ENCODE results near the gene FOSL1. TPM values are rescaled to one million over a fixed set of nuclear protein-coding genes. Genes with fewer than 3 reads are reported as not detected.

FOSL1 gene
- total and polyA plus RNA-seq, 2 of the 13 experiments (the other 11 are each of a cell fraction or from before 2014, with no cell fraction given) = 4.0 to 4.1 TPM

- TF ChIP-seq ZBTB39 (CRISPR knock-in tag; IDR thresholded peaks at IDR 0.05) = peak; percentile 90
- TF ChIP-seq GATAD1 (CRISPR knock-in tag; IDR thresholded peaks at IDR 0.05) = peak; percentile 91
- TF ChIP-seq ZNF572 (CRISPR knock-in tag; IDR thresholded peaks at IDR 0.05) = peak; percentile 81; the same call in 1 of the 2 replicates
- TF ChIP-seq ZNF567 (CRISPR knock-in tag; IDR thresholded peaks at IDR 0.05; ENCODE audit: borderline replicate concordance) = 0 out of 2 replicates have a peak, but pooled peaks have one; percentile 77
- TF ChIP-seq ZNF263 (CRISPR knock-in tag; IDR thresholded peaks at IDR 0.05) = peak; percentile 96
- TF ChIP-seq ZBTB37 (CRISPR knock-in tag; IDR thresholded peaks at IDR 0.05) = no peak
- peak; percentile 72 for TF ChIP-seq ISL2 (CRISPR knock-in tag; IDR thresholded peaks at IDR 0.05)
- TF ChIP-seq ADNP (CRISPR knock-in tag; IDR thresholded peaks at IDR 0.05) = 0 out of 2 replicates have a peak, but pooled peaks have one; percentile 37
- peak; percentile 92 for TF ChIP-seq POLR2G (IDR thresholded peaks at IDR 0.05; ENCODE audit: low read depth, low read length)
- TF ChIP-seq SIN3A (IDR thresholded peaks at IDR 0.05; ENCODE audit: borderline replicate concordance, low read depth, low read length) = peak; percentile 60; the same call in 1 of the 2 replicates
- peak; percentile 67 for TF ChIP-seq ZNF407 (CRISPR knock-in tag; IDR thresholded peaks at IDR 0.05; ENCODE audit: not compliant biosample characterization)
- TF ChIP-seq AGO1 (IDR thresholded peaks at IDR 0.05; ENCODE audit: low read depth, low read length, poor library complexity, severe bottlenecking) = peak; percentile 52
- TF ChIP-seq TAF1 (CRISPR knock-in tag; IDR thresholded peaks at IDR 0.05) = peak; percentile 57; the same call in 1 of the 2 replicates
- TF ChIP-seq FOSL2 (CRISPR knock-in tag; IDR thresholded peaks at IDR 0.05) = peak; percentile 25
- 0 out of 2 replicates have a peak, but pooled peaks have one; percentile 71 for TF ChIP-seq PCBP1 (IDR thresholded peaks at IDR 0.05; ENCODE audit: borderline replicate concordance, low read depth, low read length)
- no peak for TF ChIP-seq KDM6A (CRISPR knock-in tag; IDR thresholded peaks at IDR 0.05; ENCODE audit: low read depth)
These were observed 11.9 kb downstream of the FOSL1 start, which contains the start of gene FIBP (continued) for GRCh38 chr11:65888163-65888814.
